Choroid plexus epithelial cell (primary cell): ENCODE results near the gene PXDC1.

ENCODE experiments used
- DNase-seq: peaks from one replicate; pipeline ENCODE4 v3.0.0-alpha.2; 2010; ENCODE audit warnings: low read depth
- H3K4me3 ChIP-seq: 2 replicates; pipeline ENCODE4 v1.5.1; 2011; ENCODE audit warnings: low read depth, mild to moderate bottlenecking, control low read depth, low read length, moderate library complexity
- CTCF ChIP-seq: conservative IDR thresholded peaks from 2 replicates; pipeline ENCODE4 v1.5.1; 2011; ENCODE audit warnings: low read depth, mild to moderate bottlenecking, control low read depth, inconsistent platforms, low read length, moderate library complexity

The PXDC1 gene

DNA sequence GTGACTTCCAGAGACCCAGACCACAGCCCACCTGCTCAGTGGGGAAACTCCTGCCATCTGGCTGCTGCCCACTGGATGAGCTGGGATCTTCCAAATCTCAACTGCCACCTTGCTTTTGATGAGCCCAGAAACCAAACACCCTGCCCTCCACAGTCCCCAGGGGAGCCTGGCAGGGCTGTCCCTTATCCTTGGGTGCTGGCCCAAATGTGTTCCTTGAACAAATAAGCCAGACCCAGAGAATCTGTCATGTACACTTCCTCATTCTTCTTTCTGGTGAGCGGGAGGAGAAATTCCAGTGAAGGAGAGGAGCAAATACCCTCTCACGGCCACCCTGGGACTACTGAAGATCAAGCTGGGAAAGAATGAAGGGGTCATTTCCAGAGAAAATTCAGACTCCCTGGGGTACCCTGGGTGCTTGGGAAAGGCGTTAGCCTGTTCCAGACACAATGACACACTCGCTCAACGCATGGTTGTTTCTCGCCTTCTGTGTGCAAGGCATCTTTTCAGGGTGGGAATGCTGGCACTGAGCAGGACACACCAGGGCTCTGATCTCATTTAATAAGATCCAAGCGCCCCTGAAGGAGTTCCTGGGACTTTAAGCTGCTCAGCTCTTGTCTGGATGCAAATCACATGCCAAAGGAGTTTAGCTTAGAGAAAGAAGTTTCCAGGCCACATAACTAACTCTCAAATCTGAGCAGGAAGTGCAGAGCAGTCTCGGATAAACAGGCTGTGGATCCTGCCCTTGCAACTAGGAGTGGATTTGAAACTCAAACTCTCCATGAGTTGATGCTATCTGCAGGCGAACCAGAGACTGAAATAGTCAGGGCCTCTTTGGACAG lies 38.5 kb downstream of the PXDC1 start:
- DNase-seq: peak; percentile 31
- TF ChIP-seq CTCF: no peak
- no peak overlapping the region for H3K4me3 ChIP-seq

- no peak overlapping the region for H3K4me3 ChIP-seq
- DNase-seq: no peak
These were observed 39.7 kb downstream of the PXDC1 start for GRCh38 chr6:3711776-3712175.

DNA sequence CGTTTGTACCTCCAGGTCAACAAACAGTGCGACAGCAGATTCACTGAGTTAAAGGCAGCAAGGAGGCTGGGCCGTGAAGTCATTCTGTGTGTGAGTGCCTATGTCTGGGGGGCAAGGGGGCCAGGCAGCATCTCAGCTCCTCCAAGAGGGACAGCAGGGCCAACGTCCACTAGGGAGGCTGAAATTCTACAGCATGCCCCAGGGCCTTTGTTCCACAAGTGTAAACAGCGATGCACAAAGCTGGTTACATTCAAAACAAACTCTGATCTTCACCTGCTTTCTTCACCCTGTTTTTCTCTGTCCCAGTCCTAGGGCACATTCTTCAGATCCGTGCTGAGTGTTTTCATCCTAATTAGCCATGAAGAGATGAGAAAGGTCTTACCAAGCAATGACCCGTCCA lies 41.1 kb downstream of the PXDC1 start:
- TF ChIP-seq CTCF: no peak
- H3K4me3 ChIP-seq: no peak overlapping the region
- DNase-seq: no peak

More at GRCh38 chr6:3711776-3712175, 39.7 kb downstream of the PXDC1 start:
- TF ChIP-seq CTCF: no peak

- TF ChIP-seq CTCF: no peak
- DNase-seq: no peak
- H3K4me3 ChIP-seq: no peak overlapping the region
These were observed 43.0 kb downstream of the PXDC1 start for GRCh38 chr6:3708540-3708939.

DNA sequence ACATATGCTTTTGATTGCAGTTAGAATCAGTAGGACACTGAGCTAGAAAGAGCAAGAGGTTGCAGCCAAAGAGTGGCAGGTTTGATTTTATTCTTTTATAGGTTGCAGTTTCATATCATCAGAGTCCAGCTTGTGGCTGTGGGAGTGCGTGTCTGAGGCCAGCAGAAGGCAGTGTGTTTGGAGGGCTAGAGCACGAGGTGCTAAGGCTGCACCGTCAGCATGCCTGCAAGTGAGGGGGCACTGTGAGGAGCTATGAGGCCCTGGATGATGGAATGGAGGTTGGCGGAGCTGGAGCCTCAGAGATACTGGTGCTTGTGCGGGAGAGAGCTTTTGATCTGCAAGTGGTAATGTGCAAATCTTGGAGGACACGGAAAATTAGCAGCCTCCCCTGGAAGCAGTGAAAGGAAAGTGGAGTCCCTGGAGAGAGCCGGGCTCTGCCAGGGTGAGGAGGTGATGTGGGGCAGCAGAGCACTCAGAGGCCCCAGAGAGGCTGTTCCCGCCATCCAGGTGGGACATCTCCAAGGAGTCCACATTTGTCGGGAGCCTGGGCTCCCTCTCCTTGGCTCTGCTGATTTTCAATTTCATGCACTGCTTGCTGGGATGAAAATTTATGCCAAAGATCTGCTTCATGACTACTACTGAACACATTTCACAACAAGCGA lies 43.6 kb downstream of the PXDC1 start:
- DNase-seq: no peak
- no peak for TF ChIP-seq CTCF
- no peak overlapping the region for H3K4me3 ChIP-seq

DNA sequence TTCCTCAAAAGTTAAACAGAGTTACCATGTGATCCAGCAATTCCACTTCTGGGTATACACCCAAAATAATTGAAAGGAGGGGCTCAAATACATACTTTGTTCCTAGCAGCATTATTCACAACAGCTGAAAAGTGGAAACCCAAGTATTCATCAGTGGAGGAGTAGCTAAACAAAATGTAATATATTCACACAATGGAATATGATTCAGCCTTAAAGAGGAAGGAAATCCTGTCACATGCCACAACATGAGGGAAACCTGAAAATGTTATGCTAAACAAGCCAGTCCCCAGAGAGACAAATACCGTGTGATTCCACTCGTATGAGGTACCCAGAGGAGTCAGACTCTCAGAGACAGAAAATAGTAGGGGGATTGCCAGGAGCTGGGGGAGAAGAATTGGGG lies 44.5 kb downstream of the PXDC1 start:
- DNase-seq: no peak
- no peak for TF ChIP-seq CTCF
- H3K4me3 ChIP-seq: no peak overlapping the region
